Liver (tissue), 9 donors: ENCODE data around the gene BLVRA. TPM values are rescaled to one million over a fixed set of nuclear protein-coding genes. Genes with fewer than 3 reads are reported as not detected.

Experiments used
- DNase-seq: peaks from one replicate; pipeline ENCODE4 v3.0.0-alpha.2; 2017; ENCODE audit warnings: low spot score
- H3K27ac ChIP-seq, 2 donors: one replicate each; pipeline ENCODE4 v1.7.0; 2013; ENCODE audit warnings: inconsistent platforms in 2 of 2, low read length in 2 of 2, control low read depth in 1 of 2, low read depth in 1 of 2, mild to moderate bottlenecking in 1 of 2
- H3K27me3 ChIP-seq, 4 donors: one replicate each; pipeline versions ENCODE4 v1.6.1 to v1.7.0; 2013; ENCODE audit warnings: low read length in 3 of 4, inconsistent platforms in 1 of 4, mild to moderate bottlenecking in 1 of 4, moderate library complexity in 1 of 4; ENCODE audit not compliant: control insufficient read depth in 4 of 4, insufficient read depth in 4 of 4
- H3K36me3 ChIP-seq, 4 donors: one replicate each; pipeline versions ENCODE4 v1.6.1 to v1.7.0; 2013; ENCODE audit warnings: low read length in 3 of 4, mild to moderate bottlenecking in 3 of 4, low read depth in 1 of 4, moderate library complexity in 1 of 4; ENCODE audit not compliant: control insufficient read depth in 4 of 4, insufficient read depth in 3 of 4
- H3K4me1 ChIP-seq, 4 donors: one replicate each; pipeline versions ENCODE4 v1.6.1 to v1.7.0; 2013; ENCODE audit warnings: low read length in 3 of 4, mild to moderate bottlenecking in 3 of 4, moderate library complexity in 1 of 4; ENCODE audit not compliant: control insufficient read depth in 4 of 4, insufficient read depth in 4 of 4
- H3K4me3 ChIP-seq, 3 donors: one replicate each; pipeline versions ENCODE4 v1.6.1 to v1.7.0; 2013; ENCODE audit warnings: low read length in 3 of 3, control low read depth in 1 of 3, low read depth in 1 of 3, mild to moderate bottlenecking in 1 of 3
- H3K9ac ChIP-seq, 2 donors: one replicate each; pipeline ENCODE4 v1.7.0; 2013; ENCODE audit warnings: low read length in 2 of 2, mild to moderate bottlenecking in 2 of 2, moderate library complexity in 2 of 2, control low read depth in 1 of 2, low read depth in 1 of 2
- H3K9me3 ChIP-seq, 4 donors: one replicate each; pipeline versions ENCODE4 v1.6.1 to v1.7.0; 2013; ENCODE audit warnings: low read length in 3 of 4; ENCODE audit not compliant: control insufficient read depth in 4 of 4
- CTCF ChIP-seq: fragments of 150-350 bp; IDR thresholded peaks from 2 replicates; pipeline ENCODE4 v1.5.1; 2017; ENCODE audit warnings: improper control_type of control experiment, low read depth, low read length; ENCODE audit not compliant: missing input control
- FOXA2 ChIP-seq: IDR thresholded peaks from 2 replicates; pipeline ENCODE4 v1.6.1; 2016; ENCODE audit warnings: antibody characterized with exemption
- HNF4A ChIP-seq, 2 donors: conservative IDR thresholded peaks; 2 replicates each; pipeline ENCODE4 v1.6.1; 2016; ENCODE audit warnings: antibody characterized with exemption in 2 of 2, mild to moderate bottlenecking in 2 of 2
- HNF4G ChIP-seq: IDR thresholded peaks from 2 replicates; pipeline ENCODE4 v1.6.1; 2016; ENCODE audit warnings: antibody characterized with exemption
- JUND ChIP-seq, 2 donors: IDR thresholded peaks; 2 replicates each; pipeline ENCODE4 v1.6.1; 2016; ENCODE audit warnings: antibody characterized with exemption in 2 of 2
- NR2F2 ChIP-seq: IDR thresholded peaks from 2 replicates; pipeline ENCODE4 v1.6.1; 2016; ENCODE audit warnings: antibody characterized with exemption
- RAD21 ChIP-seq, 2 donors: IDR thresholded peaks; 2 replicates each; pipeline ENCODE4 v1.6.1; 2016; ENCODE audit warnings: antibody characterized with exemption in 2 of 2, mild to moderate bottlenecking in 2 of 2
- SP1 ChIP-seq: IDR thresholded peaks from 2 replicates; pipeline ENCODE4 v1.6.1; 2018; ENCODE audit warnings: antibody characterized with exemption, mild to moderate bottlenecking
- YY1 ChIP-seq: IDR thresholded peaks from 2 replicates; pipeline ENCODE4 v1.6.1; 2016; ENCODE audit warnings: antibody characterized with exemption, mild to moderate bottlenecking
- WGBS: extraction: QIAGEN DNeasy Blood & Tissue Kit; methylation state at CpG from one replicate; pipeline ENCODE4 v1.1.7; 2013; 5-methylcytosine and 5-hydroxymethylcytosine counted together
- polyA plus RNA-seq, 2 donors: library from polyadenylated mRNA; stranded (reverse) in 1 of 2; unstranded in 1 of 2; fragments of 200-250 nt in 1 of 2; fragments of >200 nt in 1 of 2; fragmentation: Nextera tagmentation in 1 of 2; extraction: Ambion mirVana in 1 of 2; gene quantifications; one replicate each; pipeline versions ENCODE4 v1.2.1 to v1.2.3, GENCODE V29; 2013 to 2015
- total RNA-seq, 2 donors: library from RNA; depleted of rRNA; stranded (reverse); fragments of >200 nt; gene quantifications; one replicate each; pipeline ENCODE4 v1.2.3, GENCODE V29; 2014
- TF ChIP-seq, protein P1 (sequence below): IDR thresholded peaks from 2 replicates; pipeline ENCODE4 v1.6.1; 2016; ENCODE audit warnings: antibody characterized with exemption
- donor health status: healthy.
- donor health status: healthy.
- donor health status: healthy.
- donor health status: healthy.
- donor health status: healthy.

Gene BLVRA
- total and polyA plus RNA-seq, 4 donors, result 5.1 to 23.5 (median 6.8) TPM

GRCh38 chr7:43756368-43757072 lies 2.0 kb upstream of the BLVRA start:
- DNase-seq, result no peak
- no peaks in the 10 kb centered on the region for H3K27me3 ChIP-seq
- H3K4me1 ChIP-seq, result peaks cover 0 to 10% (median 4%) of the 10 kb centered on the region in 4 donors
- no peak overlapping the region for H3K9ac ChIP-seq
- TF ChIP-seq, protein P1, sequence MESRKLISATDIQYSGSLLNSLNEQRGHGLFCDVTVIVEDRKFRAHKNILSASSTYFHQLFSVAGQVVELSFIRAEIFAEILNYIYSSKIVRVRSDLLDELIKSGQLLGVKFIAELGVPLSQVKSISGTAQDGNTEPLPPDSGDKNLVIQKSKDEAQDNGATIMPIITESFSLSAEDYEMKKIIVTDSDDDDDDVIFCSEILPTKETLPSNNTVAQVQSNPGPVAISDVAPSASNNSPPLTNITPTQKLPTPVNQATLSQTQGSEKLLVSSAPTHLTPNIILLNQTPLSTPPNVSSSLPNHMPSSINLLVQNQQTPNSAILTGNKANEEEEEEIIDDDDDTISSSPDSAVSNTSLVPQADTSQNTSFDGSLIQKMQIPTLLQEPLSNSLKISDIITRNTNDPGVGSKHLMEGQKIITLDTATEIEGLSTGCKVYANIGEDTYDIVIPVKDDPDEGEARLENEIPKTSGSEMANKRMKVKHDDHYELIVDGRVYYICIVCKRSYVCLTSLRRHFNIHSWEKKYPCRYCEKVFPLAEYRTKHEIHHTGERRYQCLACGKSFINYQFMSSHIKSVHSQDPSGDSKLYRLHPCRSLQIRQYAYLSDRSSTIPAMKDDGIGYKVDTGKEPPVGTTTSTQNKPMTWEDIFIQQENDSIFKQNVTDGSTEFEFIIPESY, result no peak
- TF ChIP-seq HNF4G, result no peak
- no peak for TF ChIP-seq RAD21 (IDR thresholded peaks at IDR 0.05)
- TF ChIP-seq CTCF, result no peak
- WGBS, result 82% methylated on average over 1 of the region's 1 CpG
- no peak overlapping the region for H3K4me3 ChIP-seq
- H3K9me3 ChIP-seq, result no peaks in the 10 kb centered on the region
- H3K36me3 ChIP-seq, result no peaks in the 10 kb centered on the region
- H3K27ac ChIP-seq, result no peak overlapping the region

GRCh38 chr7:43757073-43757720 lies 1.3 kb upstream of the BLVRA start:
- peaks cover 0 to 10% (median 4%) of the 10 kb centered on the region in 4 donors for H3K4me1 ChIP-seq
- no peak overlapping the region for H3K9ac ChIP-seq
- H3K36me3 ChIP-seq, result no peaks in the 10 kb centered on the region
- H3K9me3 ChIP-seq, result no peaks in the 10 kb centered on the region
- H3K4me3 ChIP-seq, result no peak overlapping the region
- H3K27ac ChIP-seq, result no peak overlapping the region
- DNase-seq, result no peak
- H3K27me3 ChIP-seq, result no peaks in the 10 kb centered on the region
- WGBS, result 90% methylated on average over 2 of the region's 2 CpGs
- TF ChIP-seq HNF4A (conservative IDR thresholded peaks at IDR 0.05) (no peak), CTCF (no peak), NR2F2 (no peak), HNF4G (no peak), JUND (IDR thresholded peaks at IDR 0.05) (no peak), RAD21 (IDR thresholded peaks at IDR 0.05) (no peak), SP1 (no peak), FOXA2 (no peak), YY1 (no peak)
- TF ChIP-seq, protein P1, result no peak
